PC-3 (cell line): Measurements from ENCODE around the gene TMEM37.

Source experiments
- CTCF ChIP-seq: fragments of 300-600 bp; sonication (generic); conservative IDR thresholded peaks from 2 replicates; pipeline ENCODE4 v1.5.1; 2017; ENCODE audit warnings: antibody characterized with exemption, low read depth, mild to moderate bottlenecking, low read length
- EZH2 ChIP-seq: fragments of 300-600 bp; sonication (generic); IDR thresholded peaks from one replicate; pipeline ENCODE4 v1.6.1; 2017; ENCODE audit warnings: antibody characterized with exemption, mild to moderate bottlenecking, low read length; ENCODE audit not compliant: unreplicated experiment

DNA sequence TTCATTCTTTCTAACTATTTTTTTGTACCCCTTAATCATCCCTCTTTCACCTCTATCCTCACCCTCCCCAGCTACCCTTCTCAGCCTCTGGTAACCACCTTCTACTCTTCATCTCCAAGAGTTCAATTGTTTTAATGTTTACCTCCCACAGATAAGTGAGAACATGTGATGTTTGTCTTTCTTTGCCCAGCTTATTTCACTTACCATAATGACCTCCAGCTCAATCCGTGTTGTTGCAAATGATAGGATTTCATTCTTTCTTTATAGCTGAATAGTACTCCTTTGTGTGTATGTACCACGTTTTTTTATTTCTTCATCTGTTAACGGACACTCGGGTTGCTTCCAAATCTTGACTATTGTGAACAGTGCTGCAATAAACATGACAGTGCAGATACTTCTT is 22.1 kb upstream of the TMEM37 start:
- no peak for TF ChIP-seq CTCF
- no peak for TF ChIP-seq EZH2
